C4-2B (cell line): ENCODE data around the gene SRPK2.

Source experiments
- CTCF ChIP-seq: fragments of 450-650 bp; conservative IDR thresholded peaks from 2 replicates; pipeline ENCODE4 v1.5.1; 2017; ENCODE audit warnings: mild to moderate bottlenecking
- ZFX ChIP-seq: fragments of 450-650 bp; IDR thresholded peaks from 2 replicates; pipeline ENCODE4 v1.6.1; 2017

- TF ChIP-seq CTCF: no peak
- TF ChIP-seq ZFX: no peak
Measured at GRCh38 chr7:105268511-105269392, 120.0 kb downstream of the SRPK2 start.
